H1 (cell line): ENCODE data around the gene GAP43. TPM values are rescaled to one million over a fixed set of nuclear protein-coding genes. Genes with fewer than 3 reads are reported as not detected.

Experiments
- KDM4A ChIP-seq: IDR thresholded peaks from one replicate; pipeline ENCODE4 v1.7.1; 2012; ENCODE audit warnings: low read depth, mild to moderate bottlenecking, moderate library complexity, low read length, inconsistent platforms; ENCODE audit not compliant: severe bottlenecking
- RXRA ChIP-seq: IDR thresholded peaks from 2 replicates; pipeline ENCODE4 v1.6.1; 2011; ENCODE audit warnings: low read depth, mild to moderate bottlenecking, low read length, moderate library complexity; ENCODE audit not compliant: insufficient read depth
- polyA plus RNA-seq, 7 experiments: library from polyadenylated mRNA; depleted of rRNA in 3 of 7; stranded (reverse) in 5 of 7; unstranded in 2 of 7; fragments of >200 nt in 5 of 7; fragments of 200-250 nt in 2 of 7; gene quantifications; 1 replicate in 5 of 7; 2 replicates in 1 of 7; 4 replicates in 1 of 7; pipeline versions ENCODE4 v1.2.1 to v1.2.3, GENCODE V29; 2011 to 2013; ENCODE audit warnings: missing spikeins in 2 of 7, mixed read lengths in 2 of 7
- total RNA-seq: library from RNA; stranded (reverse); fragmentation: NEBNext Ultra II Directional; extraction: Animal tissue kit (Norgen Biotek cat#: 25700); gene quantifications from 2 replicates; pipeline ENCODE4 v1.2.1, GENCODE V29; 2021

GAP43 gene
- total and polyA plus RNA-seq, 2 of the 8 experiments (the other 6 are each of a cell fraction or from before 2014, with no cell fraction given), result 11.2 to 21.9 TPM

- TF ChIP-seq KDM4A, result no peak
- no peak for TF ChIP-seq RXRA
Observed at GRCh38 chr3:115652738-115653137, 29.4 kb downstream of the GAP43 start (continued).
